Fibroblast of the aortic adventitia (primary cell): ENCODE data around the gene RP9. TPM values are rescaled to one million over a fixed set of nuclear protein-coding genes. Genes with fewer than 3 reads are reported as not detected.

Experiments used
- DNase-seq: peaks from one replicate; pipeline ENCODE4 v3.0.0-alpha.2; 2010; ENCODE audit warnings: low read depth
- H3K4me3 ChIP-seq: 2 replicates; pipeline ENCODE4 v1.5.1; 2011; ENCODE audit warnings: low read depth, mild to moderate bottlenecking, control low read depth, low read length, moderate library complexity
- CTCF ChIP-seq: IDR thresholded peaks from 2 replicates; pipeline ENCODE4 v1.5.1; 2011; ENCODE audit warnings: mild to moderate bottlenecking, low read length, control low read depth, inconsistent platforms; ENCODE audit not compliant: insufficient read depth
- total RNA-seq: library from RNA; depleted of rRNA; stranded (reverse); fragments of >200 nt; gene quantifications from 2 replicates; pipeline ENCODE4 v1.2.3, GENCODE V29; 2012; ENCODE audit warnings: low replicate concordance

The RP9 gene
- total RNA-seq, 1 donor, result 7.2 TPM

GRCh38 chr7:33145156-33145555 lies 36.0 kb upstream of the RP9 start:
- no peak overlapping the region for H3K4me3 ChIP-seq
- no peak for TF ChIP-seq CTCF
- DNase-seq, result no peak

GRCh38 chr7:33143996-33144718 lies 35.0 kb upstream of the RP9 start:
- peak; percentile 11 for DNase-seq
- no peak overlapping the region for H3K4me3 ChIP-seq
- TF ChIP-seq CTCF, result no peak

- H3K4me3 ChIP-seq, result no peak overlapping the region
- no peak for TF ChIP-seq CTCF
- DNase-seq, result no peak
Measured at GRCh38 chr7:33142585-33142984, 33.4 kb upstream of the RP9 start.

GRCh38 chr7:33137103-33137502 lies 27.9 kb upstream of the RP9 start:
- no peak overlapping the region for H3K4me3 ChIP-seq
- TF ChIP-seq CTCF, result no peak
- DNase-seq, result no peak

GRCh38 chr7:33130184-33130583 lies 21.0 kb upstream of the RP9 start:
- DNase-seq, result no peak
- no peak for TF ChIP-seq CTCF
- H3K4me3 ChIP-seq, result peak overlapping the region; percentile 91

GRCh38 chr7:33129806-33130153 lies 20.6 kb upstream of the RP9 start:
- no peak for TF ChIP-seq CTCF
- H3K4me3 ChIP-seq, result peak overlapping the region; percentile 91
- no peak for DNase-seq
